ENCODE measurements around the gene RAMACL.

DNA sequence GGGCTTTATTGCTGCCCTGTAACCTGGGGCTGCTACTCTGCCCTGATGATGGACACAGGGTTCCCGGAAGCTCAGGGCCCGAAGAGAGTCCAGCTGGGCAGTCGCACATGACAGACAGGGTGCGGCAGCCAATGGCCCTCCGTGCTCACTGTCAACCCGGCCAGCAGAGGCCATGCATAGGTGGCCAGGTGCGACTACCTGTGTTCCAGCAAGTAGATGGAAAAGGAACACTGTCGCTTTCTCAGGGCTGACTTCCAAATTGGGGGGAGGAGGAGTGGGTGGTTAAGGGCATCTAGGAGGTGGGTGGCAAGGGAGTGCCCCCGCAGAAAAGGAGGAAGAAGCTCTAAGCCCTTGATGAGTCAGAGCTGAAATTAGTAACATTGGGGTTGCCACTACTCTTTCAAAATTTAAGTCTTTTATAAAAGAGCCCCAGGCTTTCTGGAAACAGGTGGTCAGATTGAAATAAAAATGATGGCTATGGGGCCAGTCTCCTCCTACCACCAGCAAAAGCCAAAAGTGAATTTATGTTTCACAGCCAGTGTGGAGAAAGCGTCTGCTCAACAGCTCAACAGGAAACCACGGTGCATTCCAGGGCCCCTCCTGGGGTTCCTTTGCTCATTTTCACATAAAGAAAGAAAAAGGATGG is 2.3 kb upstream of the RAMACL start:
- TF ChIP-seq RAD21 (IDR thresholded peaks at IDR 0.05) (no peak), EGR1 (IDR thresholded peaks at IDR 0.05; ENCODE audit: low read depth in 2 of 2) (no peak), HNF4G (IDR thresholded peaks at IDR 0.05) (no peak), YY1 (IDR thresholded peaks at IDR 0.05) (no peak), TAF1 (conservative IDR thresholded peaks at IDR 0.05) (no peak), JUND (IDR thresholded peaks at IDR 0.05) (no peak), FOXA2 (IDR thresholded peaks at IDR 0.05) (no peak), GABPA (IDR thresholded peaks at IDR 0.05 in 1 of 2, conservative IDR thresholded peaks at IDR 0.05 in 1 of 2) (no peak)
- TF ChIP-seq, protein P1, sequence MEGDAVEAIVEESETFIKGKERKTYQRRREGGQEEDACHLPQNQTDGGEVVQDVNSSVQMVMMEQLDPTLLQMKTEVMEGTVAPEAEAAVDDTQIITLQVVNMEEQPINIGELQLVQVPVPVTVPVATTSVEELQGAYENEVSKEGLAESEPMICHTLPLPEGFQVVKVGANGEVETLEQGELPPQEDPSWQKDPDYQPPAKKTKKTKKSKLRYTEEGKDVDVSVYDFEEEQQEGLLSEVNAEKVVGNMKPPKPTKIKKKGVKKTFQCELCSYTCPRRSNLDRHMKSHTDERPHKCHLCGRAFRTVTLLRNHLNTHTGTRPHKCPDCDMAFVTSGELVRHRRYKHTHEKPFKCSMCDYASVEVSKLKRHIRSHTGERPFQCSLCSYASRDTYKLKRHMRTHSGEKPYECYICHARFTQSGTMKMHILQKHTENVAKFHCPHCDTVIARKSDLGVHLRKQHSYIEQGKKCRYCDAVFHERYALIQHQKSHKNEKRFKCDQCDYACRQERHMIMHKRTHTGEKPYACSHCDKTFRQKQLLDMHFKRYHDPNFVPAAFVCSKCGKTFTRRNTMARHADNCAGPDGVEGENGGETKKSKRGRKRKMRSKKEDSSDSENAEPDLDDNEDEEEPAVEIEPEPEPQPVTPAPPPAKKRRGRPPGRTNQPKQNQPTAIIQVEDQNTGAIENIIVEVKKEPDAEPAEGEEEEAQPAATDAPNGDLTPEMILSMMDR (IDR thresholded peaks at IDR 0.05; ENCODE audit: low read depth, low read length, missing input control): no peak
- TF ChIP-seq, protein P2, sequence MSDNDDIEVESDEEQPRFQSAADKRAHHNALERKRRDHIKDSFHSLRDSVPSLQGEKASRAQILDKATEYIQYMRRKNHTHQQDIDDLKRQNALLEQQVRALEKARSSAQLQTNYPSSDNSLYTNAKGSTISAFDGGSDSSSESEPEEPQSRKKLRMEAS (IDR thresholded peaks at IDR 0.05): no peak
- TF ChIP-seq, protein P3, sequence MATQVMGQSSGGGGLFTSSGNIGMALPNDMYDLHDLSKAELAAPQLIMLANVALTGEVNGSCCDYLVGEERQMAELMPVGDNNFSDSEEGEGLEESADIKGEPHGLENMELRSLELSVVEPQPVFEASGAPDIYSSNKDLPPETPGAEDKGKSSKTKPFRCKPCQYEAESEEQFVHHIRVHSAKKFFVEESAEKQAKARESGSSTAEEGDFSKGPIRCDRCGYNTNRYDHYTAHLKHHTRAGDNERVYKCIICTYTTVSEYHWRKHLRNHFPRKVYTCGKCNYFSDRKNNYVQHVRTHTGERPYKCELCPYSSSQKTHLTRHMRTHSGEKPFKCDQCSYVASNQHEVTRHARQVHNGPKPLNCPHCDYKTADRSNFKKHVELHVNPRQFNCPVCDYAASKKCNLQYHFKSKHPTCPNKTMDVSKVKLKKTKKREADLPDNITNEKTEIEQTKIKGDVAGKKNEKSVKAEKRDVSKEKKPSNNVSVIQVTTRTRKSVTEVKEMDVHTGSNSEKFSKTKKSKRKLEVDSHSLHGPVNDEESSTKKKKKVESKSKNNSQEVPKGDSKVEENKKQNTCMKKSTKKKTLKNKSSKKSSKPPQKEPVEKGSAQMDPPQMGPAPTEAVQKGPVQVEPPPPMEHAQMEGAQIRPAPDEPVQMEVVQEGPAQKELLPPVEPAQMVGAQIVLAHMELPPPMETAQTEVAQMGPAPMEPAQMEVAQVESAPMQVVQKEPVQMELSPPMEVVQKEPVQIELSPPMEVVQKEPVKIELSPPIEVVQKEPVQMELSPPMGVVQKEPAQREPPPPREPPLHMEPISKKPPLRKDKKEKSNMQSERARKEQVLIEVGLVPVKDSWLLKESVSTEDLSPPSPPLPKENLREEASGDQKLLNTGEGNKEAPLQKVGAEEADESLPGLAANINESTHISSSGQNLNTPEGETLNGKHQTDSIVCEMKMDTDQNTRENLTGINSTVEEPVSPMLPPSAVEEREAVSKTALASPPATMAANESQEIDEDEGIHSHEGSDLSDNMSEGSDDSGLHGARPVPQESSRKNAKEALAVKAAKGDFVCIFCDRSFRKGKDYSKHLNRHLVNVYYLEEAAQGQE (IDR thresholded peaks at IDR 0.05): no peak
